Right atrium auricular region (tissue), 2 donors: Measurements from ENCODE around the gene SLC29A1. TPM values are rescaled to one million over a fixed set of nuclear protein-coding genes. Genes with fewer than 3 reads are reported as not detected.

ENCODE experiments used
- microRNA counts, 2 donors: library from miRNA; unstranded; fragments of <30 nt; microRNA quantifications; one replicate each; lab custom pipeline; 2016 to 2017
- total RNA-seq, 2 donors: library from RNA; depleted of rRNA; stranded (reverse); fragments of >200 nt; gene quantifications; one replicate each; pipeline ENCODE4 v1.1.0, GENCODE V29; 2016

The SLC29A1 gene
- total RNA-seq, 2 donors from 2014 or later: 105 to 256 TPM

MicroRNAs encoded within 50 kb of the gene (microRNA counts, 767-probe panel; counts per million panel counts)
- microRNA hsa-miR-4647 (lab: Ali Mortazavi, UCI): 0 to 1,062 counts per million in 2 donors

Other genes with a start within 250 kb of the SLC29A1 start
- gene MRPL14, start 96.1 kb upstream of the SLC29A1 start, total RNA-seq: 10 to 100 TPM; 44.1 to 45.9 TPM
- 10 to 100 TPM; 29.2 to 37.1 TPM for gene TMEM63B, start 96.0 kb upstream of the SLC29A1 start, total RNA-seq
- under 1 TPM; 0.16 to 0.44 TPM for gene CAPN11, start 64.8 kb upstream of the SLC29A1 start, total RNA-seq
- not detected for gene MYMX, start 6.7 kb upstream of the SLC29A1 start, total RNA-seq
- 100 to 1,000 TPM; 716 to 772 TPM for gene HSP90AB1, start 23.5 kb downstream of the SLC29A1 start, total RNA-seq
- gene SLC35B2, start 33.9 kb downstream of the SLC29A1 start, total RNA-seq: 10 to 100 TPM; 23.0 to 23.7 TPM
- gene NFKBIE, start 42.0 kb downstream of the SLC29A1 start, total RNA-seq: 1 to 10 TPM; 3.8 to 8.7 TPM
- 1 to 10 TPM in 1 of 2 donors, under 1 TPM in 1; 0.11 to 2.6 TPM for gene TMEM151B, start 46.9 kb downstream of the SLC29A1 start, total RNA-seq
- 1 to 10 TPM; 6.5 to 7.4 TPM for gene AARS2, start 89.8 kb downstream of the SLC29A1 start, total RNA-seq
- not detected for gene SPATS1, start 119.1 kb downstream of the SLC29A1 start, total RNA-seq
- gene CDC5L, start 164.1 kb downstream of the SLC29A1 start, total RNA-seq: 10 to 100 TPM; 16.4 to 16.5 TPM